IMR-90 (cell line): ENCODE data around the gene NLGN1. TPM values are rescaled to one million over a fixed set of nuclear protein-coding genes. Genes with fewer than 3 reads are reported as not detected.

Source experiments
- ATAC-seq: fragments of 200-7000 bp; cut with Tn5 transposase; 2 replicates; pipeline ENCODE4 v1.9.1; 2020; ENCODE audit warnings: low read depth, mild to moderate bottlenecking, moderate library complexity
- BruUV-seq: library from RNA; stranded (reverse); fragments of 400-500 nt; replicated peaks from 2 replicates; lab custom pipeline; 2021; lab: Mats Ljungman, UMichigan
- CTCF ChIA-PET: fragments of 300-600 bp; formaldehyde crosslinking; extraction: SDS; loops from one replicate; lab custom pipeline; 2021; ENCODE audit warnings: antibody characterized with exemption; lab: Yijun Ruan, JAX
- POLR2A ChIA-PET: fragments of 300-600 bp; sonication (Branson Sonifier 250); formaldehyde crosslinking; loops from one replicate; lab custom pipeline; 2022; ENCODE audit warnings: antibody characterized with exemption; ENCODE audit not compliant: unreplicated experiment; lab: Charles Lee
- DNase-seq: peaks from one replicate; pipeline ENCODE4 v3.0.0; 2013
- H2AFZ ChIP-seq: replicated peaks from 2 replicates; pipeline ENCODE3; 2013; ENCODE audit warnings: low read length, mild to moderate bottlenecking; ENCODE audit not compliant: poor library complexity
- H2AK5ac ChIP-seq: 2 replicates; pipeline ENCODE4 v1.6.1; 2013; ENCODE audit warnings: low read depth, low read length, inconsistent platforms
- H2AK9ac ChIP-seq: replicated peaks from 2 replicates; pipeline ENCODE3; 2013; ENCODE audit warnings: mild to moderate bottlenecking, low read depth, low read length, moderate library complexity; ENCODE audit not compliant: poor library complexity
- H2BK120ac ChIP-seq: 2 replicates; pipeline ENCODE4 v1.6.1; 2013; ENCODE audit warnings: low read depth, low read length, inconsistent platforms
- H2BK15ac ChIP-seq: 3 replicates; pipeline ENCODE4 v1.6.1; 2013; ENCODE audit warnings: low read depth, low read length, inconsistent platforms
- H2BK20ac ChIP-seq: 2 replicates; pipeline ENCODE4 v1.6.1; 2013; ENCODE audit warnings: low read depth, mild to moderate bottlenecking, inconsistent platforms, low read length, moderate library complexity
- H2BK5ac ChIP-seq: 2 replicates; pipeline ENCODE4 v1.6.1; 2013; ENCODE audit warnings: mild to moderate bottlenecking, low read depth, low read length, inconsistent platforms; ENCODE audit not compliant: poor library complexity, severe bottlenecking
- H3K14ac ChIP-seq: replicated peaks from 2 replicates; pipeline ENCODE4 v1.6.1; 2013; ENCODE audit warnings: low read depth, low read length, inconsistent platforms
- H3K18ac ChIP-seq: 2 replicates; pipeline ENCODE4 v1.6.1; 2013; ENCODE audit warnings: low read depth, low read length, control low read depth
- H3K23ac ChIP-seq: 2 replicates; pipeline ENCODE4 v1.6.1; 2013; ENCODE audit warnings: low read depth, low read length, inconsistent platforms
- H3K27ac ChIP-seq: 2 replicates; pipeline ENCODE4 v1.5.1; 2013; ENCODE audit warnings: mild to moderate bottlenecking, control low read depth, low read length; ENCODE audit not compliant: insufficient read depth
- H3K27me3 ChIP-seq: 2 replicates; pipeline ENCODE4 v1.6.1; 2013; ENCODE audit warnings: low read length; ENCODE audit not compliant: control insufficient read depth, insufficient read depth
- H3K36me3 ChIP-seq: 2 replicates; pipeline ENCODE4 v1.6.1; 2013; ENCODE audit warnings: low read length, mixed read lengths; ENCODE audit not compliant: control insufficient read depth, insufficient read depth
- H3K4ac ChIP-seq: 2 replicates; pipeline ENCODE4 v1.6.1; 2013; ENCODE audit warnings: low read depth, low read length, inconsistent platforms
- H3K4me1 ChIP-seq: 2 replicates; pipeline ENCODE4 v1.6.1; 2013; ENCODE audit warnings: low read length, mixed read lengths; ENCODE audit not compliant: control insufficient read depth, insufficient read depth
- H3K4me2 ChIP-seq: 2 replicates; pipeline ENCODE4 v1.6.1; 2013; ENCODE audit warnings: low read depth, mild to moderate bottlenecking, control low read depth, low read length, moderate library complexity
- H3K4me3 ChIP-seq: 2 replicates; pipeline ENCODE4 v1.5.1; 2013; ENCODE audit warnings: low read depth, mild to moderate bottlenecking, control low read depth, low read length, moderate library complexity; ENCODE audit not compliant: insufficient read depth
- H3K56ac ChIP-seq: 2 replicates; pipeline ENCODE4 v1.6.1; 2013; ENCODE audit warnings: low read length, inconsistent platforms; ENCODE audit not compliant: insufficient read depth; ENCODE audit errors: extremely low read depth
- H3K79me1 ChIP-seq, 2 experiments: 2 replicates each; pipeline ENCODE4 v1.6.1; 2013; ENCODE audit warnings: low read length in 2 of 2, inconsistent platforms in 1 of 2, low read depth in 1 of 2
- H3K9ac ChIP-seq: 2 replicates; pipeline ENCODE4 v1.6.1; 2013; ENCODE audit warnings: low read depth, low read length, control low read depth
- H3K9me1 ChIP-seq: 2 replicates; pipeline ENCODE4 v1.6.1; 2013; ENCODE audit warnings: low read length, inconsistent platforms; ENCODE audit not compliant: insufficient read depth
- H3K9me3 ChIP-seq: 2 replicates; pipeline ENCODE4 v1.6.1; 2013; ENCODE audit warnings: low read length; ENCODE audit not compliant: control insufficient read depth, insufficient read depth
- H4K20me1 ChIP-seq: 2 replicates; pipeline ENCODE4 v1.6.1; 2013; ENCODE audit warnings: low read length, inconsistent platforms; ENCODE audit not compliant: insufficient read depth
- H4K5ac ChIP-seq: 2 replicates; pipeline ENCODE4 v1.6.1; 2013; ENCODE audit warnings: mild to moderate bottlenecking, low read depth, low read length, control low read depth
- H4K8ac ChIP-seq, 2 experiments: 2 replicates each; pipeline ENCODE4 v1.6.1; 2013; ENCODE audit warnings: low read depth in 2 of 2, low read length in 2 of 2, control low read depth in 1 of 2, inconsistent platforms in 1 of 2
- H4K91ac ChIP-seq: 2 replicates; pipeline ENCODE4 v1.6.1; 2013; ENCODE audit warnings: low read depth, low read length, inconsistent platforms; ENCODE audit not compliant: insufficient read depth
- BHLHE40 ChIP-seq: fragments of 150-350 bp; IDR thresholded peaks from 2 replicates; pipeline ENCODE4 v1.6.1; 2016; ENCODE audit warnings: mild to moderate bottlenecking, low read depth, low read length
- CEBPB ChIP-seq: IDR thresholded peaks from 2 replicates; pipeline ENCODE4 v1.6.1; 2012; ENCODE audit warnings: low read depth, low read length, improper control_type of control experiment
- FOS ChIP-seq: fragments of 150-350 bp; IDR thresholded peaks from 2 replicates; pipeline ENCODE4 v1.6.1; 2016; ENCODE audit warnings: low read depth, low read length
- MXI1 ChIP-seq: IDR thresholded peaks from 2 replicates; pipeline ENCODE4 v1.6.1; 2012; ENCODE audit warnings: low read depth, mild to moderate bottlenecking, low read length, moderate library complexity, borderline replicate concordance
- POLR2A ChIP-seq: IDR thresholded peaks from 2 replicates; pipeline ENCODE4 v1.6.1; 2012; ENCODE audit warnings: mild to moderate bottlenecking, low read depth, low read length
- RAD21 ChIP-seq: IDR thresholded peaks from 2 replicates; pipeline ENCODE4 v1.6.1; 2012; ENCODE audit warnings: low read length, improper control_type of control experiment
- WGBS, 2 experiments: methylation state at CpG; one replicate each; pipeline versions ENCODE4 v1.1.5 to v1.1.7; 2013; ENCODE audit warnings: missing lambda C conversion rate in 2 of 2; ENCODE audit not compliant: insufficient read length in 1 of 2; ENCODE audit errors: extremely low coverage in 2 of 2; 5-methylcytosine and 5-hydroxymethylcytosine counted together
- dilution Hi-C: fragments of 300-500 bp; cut with HindIII; formaldehyde crosslinking; loops from one replicate; pipeline ENCODE4 v1.14.3; 2018; ENCODE audit warnings: low sequenced_read_pairs; ENCODE audit not compliant: unreplicated experiment
- in situ Hi-C: fragments of 300-500 bp; cut with MboI; formaldehyde crosslinking; loops from 3 replicates; pipeline ENCODE4 v1.14.3; 2019; ENCODE audit warnings: low sequenced_read_pairs, inconsistent platforms, mixed read lengths
- intact Hi-C: fragments of 100-400 bp; cut with micrococcal nuclease; formaldehyde crosslinking; loops from 2 replicates; pipeline ENCODE4 v1.10.0; 2022
- polyA plus RNA-seq, 3 experiments: library from polyadenylated mRNA; depleted of rRNA; stranded (reverse); fragments of >200 nt; gene quantifications; 2 replicates each; pipeline ENCODE4 v1.2.3, GENCODE V29; 2012; ENCODE audit warnings: low replicate concordance in 1 of 3
- total RNA-seq: library from RNA; depleted of rRNA; stranded (reverse); fragments of >200 nt; gene quantifications from 2 replicates; pipeline ENCODE4 v1.2.3, GENCODE V29; 2012
- TF ChIP-seq, protein P1 (sequence below): fragments of 150-350 bp; IDR thresholded peaks from 2 replicates; pipeline ENCODE4 v1.6.1; 2016; ENCODE audit warnings: low read depth, mild to moderate bottlenecking, low read length, moderate library complexity, borderline replicate concordance

Gene NLGN1
- total and polyA plus RNA-seq, 2 of the 4 experiments (the other 2 are of a cell fraction): 1.8 to 12.5 TPM

DNA sequence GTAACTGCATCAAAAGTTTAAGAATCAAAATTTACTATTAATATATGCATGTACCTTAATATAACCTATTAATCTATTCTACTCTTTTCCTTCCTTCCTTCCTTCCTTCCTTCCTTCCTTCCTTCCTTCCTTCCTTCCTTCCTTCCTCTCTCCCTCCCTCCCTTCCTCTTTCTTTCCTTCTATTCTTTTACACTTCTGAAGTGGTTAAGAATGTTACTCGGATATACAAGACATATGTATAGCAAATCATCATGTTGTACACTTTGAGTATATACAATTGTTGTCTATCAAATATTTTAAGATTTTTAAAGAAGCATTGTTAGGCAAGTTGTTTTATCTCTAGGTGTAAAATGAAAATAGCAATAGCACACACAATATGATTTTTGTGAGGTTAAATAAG lies 748.5 kb downstream of the NLGN1 start:
- H3K27me3 ChIP-seq: no peaks in the 10 kb centered on the region
- dilution Hi-C loops (no loop called here), intact Hi-C loops (no loop called here), in situ Hi-C loops (no loop called here)
- no peak overlapping the region for H3K4me3 ChIP-seq
- no peak overlapping the region for H2BK5ac ChIP-seq
- H3K9ac ChIP-seq: no peak overlapping the region
- no peak overlapping the region for H4K91ac ChIP-seq
- no peak overlapping the region for H3K4ac ChIP-seq
- H2BK120ac ChIP-seq: no peak overlapping the region
- WGBS, 2 experiments: no CpG with 5 or more reads among the region's 1 CpG
- POLR2A ChIA-PET: no interaction called here
- no peak overlapping the region for H4K5ac ChIP-seq
- no peak overlapping the region for H4K8ac ChIP-seq
- TF ChIP-seq, protein P1, sequence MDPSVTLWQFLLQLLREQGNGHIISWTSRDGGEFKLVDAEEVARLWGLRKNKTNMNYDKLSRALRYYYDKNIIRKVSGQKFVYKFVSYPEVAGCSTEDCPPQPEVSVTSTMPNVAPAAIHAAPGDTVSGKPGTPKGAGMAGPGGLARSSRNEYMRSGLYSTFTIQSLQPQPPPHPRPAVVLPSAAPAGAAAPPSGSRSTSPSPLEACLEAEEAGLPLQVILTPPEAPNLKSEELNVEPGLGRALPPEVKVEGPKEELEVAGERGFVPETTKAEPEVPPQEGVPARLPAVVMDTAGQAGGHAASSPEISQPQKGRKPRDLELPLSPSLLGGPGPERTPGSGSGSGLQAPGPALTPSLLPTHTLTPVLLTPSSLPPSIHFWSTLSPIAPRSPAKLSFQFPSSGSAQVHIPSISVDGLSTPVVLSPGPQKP: no peak
- TF ChIP-seq BHLHE40 (no peak), MXI1 (no peak), CEBPB (no peak), FOS (no peak), RAD21 (no peak), POLR2A (no peak)
- H2BK15ac ChIP-seq: no peak overlapping the region
- H3K14ac ChIP-seq: no peak overlapping the region
- H2AK9ac ChIP-seq: no peak overlapping the region
- H2AFZ ChIP-seq: no peak overlapping the region
- BruUV-seq: no TSS peak
- no peak for ATAC-seq
- H3K79me1 ChIP-seq: no peaks in the 10 kb centered on the region
- no peak overlapping the region for H3K4me2 ChIP-seq
- no peaks in the 10 kb centered on the region for H3K4me1 ChIP-seq
- H2BK20ac ChIP-seq: no peak overlapping the region
- no peak overlapping the region for H3K27ac ChIP-seq
- H3K9me3 ChIP-seq: no peaks in the 10 kb centered on the region
- H3K9me1 ChIP-seq: no peaks in the 10 kb centered on the region
- no peak for DNase-seq
- CTCF ChIA-PET: no interaction called here
- H3K36me3 ChIP-seq: no peaks in the 10 kb centered on the region
- no peaks in the 10 kb centered on the region for H4K20me1 ChIP-seq
- H3K18ac ChIP-seq: no peak overlapping the region
- no peak overlapping the region for H3K56ac ChIP-seq
- no peak overlapping the region for H3K23ac ChIP-seq
- H2AK5ac ChIP-seq: no peak overlapping the region
